ENCODE data around the gene TEX19.

- TF ChIP-seq CTCF (IDR thresholded peaks at IDR 0.05) (no peak), POLR2A (IDR thresholded peaks at IDR 0.05) (no peak)
These were observed 8.6 kb upstream of the TEX19 start for GRCh38 chr17:82350182-82351030.
